Glutamatergic neuron (in vitro differentiated cells): ENCODE data around the gene SP2. TPM values are rescaled to one million over a fixed set of nuclear protein-coding genes. Genes with fewer than 3 reads are reported as not detected.

Experiments used
- DNase-seq: peaks from one replicate; pipeline ENCODE4 v3.0.0; 2022
- H3K27ac Mint-ChIP-seq: one replicate; pipeline ENCODE4 v1.8.0; 2020; ENCODE audit warnings: mild to moderate bottlenecking, mixed read lengths, inconsistent platforms; ENCODE audit not compliant: unreplicated experiment
- H3K27me3 Mint-ChIP-seq: one replicate; pipeline ENCODE4 v1.8.0; 2020; ENCODE audit warnings: mild to moderate bottlenecking, moderate library complexity, mixed read lengths, inconsistent platforms; ENCODE audit not compliant: unreplicated experiment
- H3K36me3 Mint-ChIP-seq: one replicate; pipeline ENCODE4 v1.8.0; 2020; ENCODE audit warnings: mild to moderate bottlenecking, mixed read lengths, inconsistent platforms; ENCODE audit not compliant: unreplicated experiment
- H3K4me1 Mint-ChIP-seq: one replicate; pipeline ENCODE4 v1.8.0; 2020; ENCODE audit warnings: mild to moderate bottlenecking, low read depth, mixed read lengths, inconsistent platforms; ENCODE audit not compliant: unreplicated experiment
- H3K4me3 Mint-ChIP-seq: one replicate; pipeline ENCODE4 v1.8.0; 2020; ENCODE audit warnings: mild to moderate bottlenecking, mixed read lengths, inconsistent platforms; ENCODE audit not compliant: unreplicated experiment
- H3K9me3 Mint-ChIP-seq: one replicate; pipeline ENCODE4 v1.8.0; 2020; ENCODE audit warnings: mild to moderate bottlenecking, moderate library complexity, mixed read lengths, inconsistent platforms; ENCODE audit not compliant: unreplicated experiment
- CTCF ChIP-seq: fragments of 200-600 bp; sonication (generic); IDR thresholded peaks from one replicate; pipeline ENCODE4 v1.5.0; 2021; ENCODE audit not compliant: partially characterized antibody, unreplicated experiment
- long read RNA-seq: library from polyadenylated mRNA; unstranded; transcript quantifications from one replicate; pipeline ENCODE4 v2.0.0, GENCODE V29; 2020; ENCODE audit not compliant: unreplicated experiment
- total RNA-seq: library from RNA; stranded (reverse); fragmentation: NEBNext Ultra II Directional; extraction: Animal tissue kit (Norgen Biotek cat#: 25700); gene quantifications from one replicate; pipeline ENCODE4 v1.2.1, GENCODE V29; 2021; ENCODE audit not compliant: unreplicated experiment

The SP2 gene
- total RNA-seq = 17.8 TPM
- long read RNA-seq, partial matches to known transcripts = 0 of 1 reads
- long read RNA-seq, other reads (novel, unspliced or antisense) = 1 of 1 reads

- Mint-ChIP-seq H3K9me3 (peaks cover 6% of the 10 kb centered on the region), H3K36me3 (peaks cover 5% of the 10 kb centered on the region), H3K27ac (peak within 1 kb of the TSS; percentile 92), H3K4me3 (peak within 1 kb of the TSS; percentile 96), H3K4me1 (peaks cover 6% of the 10 kb centered on the region), H3K27me3 (no peaks in the 10 kb centered on the region)
- peak; percentile 98 for DNase-seq
- TF ChIP-seq CTCF = peak; percentile 36
Observed at GRCh38 chr17:47895856-47896671, at the start of gene SP2. Gene SP2 (plus strand): TSS chr17:47896236. CDS start chr17:47896287, 51 bp downstream.

DNA sequence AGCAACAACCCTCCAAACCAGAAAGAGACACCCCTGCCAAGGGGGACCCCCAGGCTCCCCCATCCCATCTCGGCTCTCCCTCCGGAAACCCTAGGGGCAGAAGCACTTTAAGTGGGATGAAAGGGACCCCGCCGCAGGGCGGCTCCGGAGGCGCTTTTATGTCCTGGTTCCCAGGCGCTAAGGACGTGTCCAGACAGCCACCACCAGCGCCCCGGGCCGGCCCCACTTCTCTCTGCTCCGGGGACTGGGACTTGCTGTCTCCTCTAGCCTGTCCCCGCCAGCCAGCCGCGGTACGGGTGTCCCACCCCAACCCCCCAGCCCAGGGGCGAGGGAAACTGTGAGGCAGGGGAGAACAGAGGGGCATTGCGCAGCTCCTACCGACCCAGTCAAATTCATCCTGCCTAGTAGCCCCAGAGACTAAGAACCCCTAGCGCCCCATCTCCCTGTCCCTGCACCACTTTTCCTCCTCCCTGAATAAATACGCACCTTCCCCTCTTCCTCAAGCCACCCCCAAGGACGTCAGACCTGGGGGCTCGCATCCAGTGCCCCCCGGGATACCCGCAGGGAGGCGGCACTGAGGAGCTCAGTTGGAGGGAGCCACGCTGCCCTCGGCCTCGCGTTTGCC is 49.2 kb upstream of the SP2 start:
- Mint-ChIP-seq H3K27ac (no peak overlapping the region), H3K27me3 (peaks cover 12% of the 10 kb centered on the region), H3K9me3 (no peaks in the 10 kb centered on the region)

GRCh38 chr17:47847341-47848197 is 48.5 kb upstream of the SP2 start:
- Mint-ChIP-seq H3K27ac (no peak overlapping the region), H3K4me3 (no peak overlapping the region), H3K4me1 (peaks cover 15% of the 10 kb centered on the region), H3K27me3 (peaks cover 17% of the 10 kb centered on the region), H3K9me3 (no peaks in the 10 kb centered on the region), H3K36me3 (no peaks in the 10 kb centered on the region)
- peak; percentile 45 for TF ChIP-seq CTCF
- peak; percentile 55 for DNase-seq

More for the DNA sequence above, 49.2 kb upstream of the SP2 start:
- Mint-ChIP-seq H3K36me3 (no peaks in the 10 kb centered on the region), H3K4me3 (peak overlapping the region; percentile 59), H3K4me1 (peaks cover 7% of the 10 kb centered on the region)
- TF ChIP-seq CTCF = no peak
- DNase-seq = peak; percentile 55

DNA sequence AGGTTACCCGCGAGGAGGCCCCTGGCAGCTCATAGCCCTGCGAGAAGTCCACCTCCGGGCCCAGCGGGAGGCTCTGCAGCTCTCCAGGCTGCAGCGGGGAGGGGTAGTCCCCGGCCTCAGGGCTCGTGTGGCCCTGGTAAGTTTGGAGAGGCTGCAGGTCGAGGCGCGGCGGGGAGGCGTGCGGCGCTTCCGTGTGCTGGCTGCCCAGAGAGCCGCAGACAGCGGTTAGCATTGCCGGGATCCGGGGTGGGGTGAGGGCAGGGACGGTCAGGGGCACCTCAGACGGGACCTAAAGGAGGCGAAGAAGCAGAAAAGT is 47.9 kb upstream of the SP2 start:
- DNase-seq = no peak
- Mint-ChIP-seq H3K27ac (no peak overlapping the region), H3K9me3 (no peaks in the 10 kb centered on the region), H3K4me1 (peaks cover 11% of the 10 kb centered on the region), H3K27me3 (peaks cover 18% of the 10 kb centered on the region), H3K36me3 (no peaks in the 10 kb centered on the region), H3K4me3 (no peak overlapping the region)
- TF ChIP-seq CTCF = no peak
